CD4-positive, alpha-beta T cell treated with Interleukin-2 at 100 ng/mL for 4 hours (primary cell): Measurements from ENCODE around the gene AXIN1.
A peak's percentile ranks its signal among the peaks of the same experiment; 100 is the strongest.
"Not testable (repeated sequence)": the region's sequence is repeated elsewhere in the genome, so short reads cannot be mapped to it uniquely, and the experiment has no call there.

Experiments
- DNase-seq: peaks from one replicate; pipeline ENCODE4 v3.0.0-alpha.2; 2020; ENCODE audit warnings: low spot score

Gene AXIN1

GRCh38 chr16:352547-353403 is at the start of gene AXIN1:
AXIN1 (minus strand) TSS chr16:352723; CDS start chr16:347025, 5,698 bp downstream.
- peak; percentile 100 for DNase-seq

DNA sequence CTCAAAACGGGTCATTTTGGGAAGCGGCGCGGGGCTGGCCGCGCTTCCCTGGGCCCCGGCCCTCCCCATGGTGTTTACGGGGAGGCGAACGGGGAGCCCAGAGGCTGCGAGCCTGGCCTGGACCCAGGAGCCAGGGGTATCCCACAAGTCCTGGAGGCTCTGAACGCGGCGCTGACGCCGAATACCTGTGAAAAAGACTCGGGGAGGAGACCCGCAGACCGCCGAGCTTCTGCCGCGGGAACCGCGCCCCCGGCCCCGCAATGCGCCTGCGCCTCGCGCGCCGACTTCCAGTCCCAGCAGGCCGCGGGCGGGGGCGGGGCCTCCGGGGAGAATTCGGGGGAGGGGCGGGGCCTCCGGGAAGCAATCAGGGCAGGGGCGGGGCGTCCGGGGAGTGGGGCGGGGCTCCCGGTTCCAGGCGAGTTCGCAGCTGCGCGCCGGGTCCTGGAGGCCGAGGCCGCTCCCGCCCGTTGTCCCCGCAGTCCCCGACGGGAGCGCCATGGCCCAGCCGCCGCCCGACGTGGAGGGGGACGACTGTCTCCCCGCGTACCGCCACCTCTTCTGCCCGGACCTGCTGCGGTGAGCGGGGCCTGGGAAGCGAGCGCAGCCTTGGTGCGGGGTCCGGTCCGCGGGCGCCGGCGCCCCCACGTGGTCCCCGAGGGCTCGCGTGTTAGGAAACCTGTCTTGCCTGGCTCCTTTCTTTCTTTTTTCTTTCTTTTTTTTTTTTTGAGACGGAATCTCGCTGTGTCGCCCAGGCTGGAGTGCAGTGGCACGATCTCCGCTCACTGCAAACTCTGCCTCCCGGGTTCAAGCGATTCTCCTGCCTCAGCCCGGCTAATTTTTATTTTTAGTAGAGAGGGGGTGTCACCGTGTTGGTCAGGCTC is 49.2 kb upstream of the AXIN1 start, which contains the start of gene DECR2:
Gene DECR2 (plus strand): TSS at position 418 of the 881 bp plus-strand sequence. CDS start 79 bp downstream, at position 497.
- peak; percentile 95 for DNase-seq

DNA sequence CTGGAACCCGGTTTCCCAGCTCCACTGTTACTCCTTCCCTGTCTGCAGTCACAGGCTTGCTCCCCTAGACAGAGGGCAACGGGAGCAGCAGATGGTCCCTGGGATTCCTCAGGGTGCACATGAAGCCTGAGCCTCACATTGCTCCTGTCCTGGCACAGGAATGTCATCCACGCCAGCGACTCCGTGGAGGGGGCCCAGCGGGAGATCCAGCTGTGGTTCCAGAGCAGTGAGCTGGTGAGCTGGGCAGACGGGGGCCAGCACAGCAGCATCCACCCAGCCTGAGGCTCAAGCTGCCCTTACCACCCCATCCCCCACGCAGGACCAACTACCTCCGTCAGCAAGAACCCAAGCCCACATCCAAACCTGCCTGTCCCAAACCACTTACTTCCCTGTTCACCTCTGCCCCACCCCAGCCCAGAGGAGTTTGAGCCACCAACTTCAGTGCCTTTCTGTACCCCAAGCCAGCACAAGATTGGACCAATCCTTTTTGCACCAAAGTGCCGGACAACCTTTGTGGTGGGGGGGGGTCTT is 47.6 kb upstream of the AXIN1 start:
- no peak for DNase-seq

DNA sequence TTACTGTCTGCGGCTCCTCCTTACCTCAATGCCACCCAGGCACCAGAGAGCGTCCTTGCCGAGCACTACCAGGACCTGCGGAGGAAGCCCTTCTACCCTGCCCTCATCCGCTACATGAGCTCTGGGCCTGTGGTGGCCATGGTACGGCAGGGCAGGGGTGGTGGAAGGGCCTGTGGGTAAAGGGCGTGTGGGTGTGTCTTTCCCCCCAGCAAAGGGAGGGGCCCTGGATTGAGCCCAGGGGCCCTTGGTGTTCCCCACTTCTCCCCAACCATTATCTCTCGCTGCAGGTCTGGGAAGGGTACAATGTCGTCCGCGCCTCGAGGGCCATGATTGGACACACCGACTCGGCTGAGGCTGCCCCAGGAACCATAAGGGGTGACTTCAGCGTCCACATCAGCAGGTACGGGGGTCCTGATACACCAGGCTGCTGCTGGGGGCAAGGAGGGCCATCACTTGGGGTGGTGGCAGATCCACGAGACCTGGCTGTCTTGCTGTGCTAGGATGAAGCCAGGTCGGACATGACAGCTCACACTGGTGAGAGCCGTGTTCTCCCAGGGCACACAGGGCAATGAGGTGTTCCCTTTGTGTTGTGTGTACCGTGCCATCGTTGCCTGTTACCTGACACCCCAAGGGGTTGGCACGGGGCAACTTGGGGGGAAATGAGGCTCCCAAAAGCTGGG is 47.0 kb upstream of the AXIN1 start:
- no peak for DNase-seq

- no peak for DNase-seq
Measured at GRCh38 chr16:398561-399339, 46.2 kb upstream of the AXIN1 start.

DNA sequence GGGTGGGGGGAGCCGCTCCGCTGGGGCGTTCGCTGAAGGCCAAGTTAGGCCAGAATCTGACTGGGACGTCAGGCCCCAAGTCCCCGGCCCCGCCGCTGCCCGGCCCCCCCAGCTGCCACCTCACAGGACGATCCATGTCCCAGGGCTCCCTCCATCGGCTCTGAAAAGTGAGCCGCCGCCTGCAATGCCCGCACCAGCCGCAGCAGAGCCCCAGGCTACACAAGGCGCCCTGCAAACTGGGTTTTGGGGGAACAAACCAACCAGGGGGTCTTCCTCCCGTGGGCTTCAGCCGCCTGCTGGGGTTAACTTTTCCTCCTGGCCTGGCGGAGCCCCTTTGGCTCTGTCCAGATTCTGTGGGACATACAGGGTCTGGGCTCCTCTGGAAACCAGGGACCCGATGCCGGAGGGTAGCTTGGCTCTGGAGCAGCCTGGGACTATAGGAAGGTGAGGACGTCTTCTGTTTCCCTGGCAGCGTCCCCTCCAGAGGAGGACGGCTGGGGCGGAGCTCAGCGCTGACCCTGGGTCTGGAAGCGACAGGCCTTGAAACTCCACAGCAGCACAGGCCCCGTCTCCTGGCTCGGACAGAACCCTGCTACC is 45.3 kb upstream of the AXIN1 start:
- no peak for DNase-seq

DNA sequence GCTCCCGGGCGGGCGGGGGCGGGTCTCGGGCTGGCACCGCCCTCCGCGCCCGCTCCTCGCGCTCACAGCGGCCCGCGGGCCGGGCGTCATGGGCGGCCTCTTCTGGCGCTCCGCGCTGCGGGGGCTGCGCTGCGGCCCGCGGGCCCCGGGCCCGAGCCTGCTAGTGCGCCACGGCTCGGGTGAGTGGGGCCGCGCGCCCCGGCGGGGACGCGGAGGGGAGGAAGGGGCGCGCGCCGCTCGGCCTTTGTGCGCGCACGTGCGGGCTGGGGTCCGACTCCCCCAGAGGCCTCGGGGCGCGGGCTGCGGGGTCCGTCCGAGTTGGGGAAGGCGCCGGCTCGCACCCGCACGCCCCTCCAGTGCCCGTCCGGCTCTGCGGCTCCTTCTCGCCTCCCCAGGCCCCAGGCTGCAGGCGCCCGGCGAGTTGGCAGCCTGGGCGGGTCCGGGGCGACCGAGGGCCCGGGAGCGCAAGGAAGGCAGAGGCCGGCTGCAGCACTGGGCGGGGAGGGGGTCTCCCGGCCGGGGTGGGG is 44.7 kb upstream of the AXIN1 start, which contains the start of gene NME4:
Gene NME4 (plus strand): TSS at position 65 of the 527 bp plus-strand sequence. CDS start 24 bp downstream, at position 89.
- DNase-seq: no peak

GRCh38 chr16:396605-397004 is 44.1 kb upstream of the AXIN1 start:
- no peak for DNase-seq

- no peak for DNase-seq
Measured at GRCh38 chr16:396199-396598, 43.7 kb upstream of the AXIN1 start.

DNA sequence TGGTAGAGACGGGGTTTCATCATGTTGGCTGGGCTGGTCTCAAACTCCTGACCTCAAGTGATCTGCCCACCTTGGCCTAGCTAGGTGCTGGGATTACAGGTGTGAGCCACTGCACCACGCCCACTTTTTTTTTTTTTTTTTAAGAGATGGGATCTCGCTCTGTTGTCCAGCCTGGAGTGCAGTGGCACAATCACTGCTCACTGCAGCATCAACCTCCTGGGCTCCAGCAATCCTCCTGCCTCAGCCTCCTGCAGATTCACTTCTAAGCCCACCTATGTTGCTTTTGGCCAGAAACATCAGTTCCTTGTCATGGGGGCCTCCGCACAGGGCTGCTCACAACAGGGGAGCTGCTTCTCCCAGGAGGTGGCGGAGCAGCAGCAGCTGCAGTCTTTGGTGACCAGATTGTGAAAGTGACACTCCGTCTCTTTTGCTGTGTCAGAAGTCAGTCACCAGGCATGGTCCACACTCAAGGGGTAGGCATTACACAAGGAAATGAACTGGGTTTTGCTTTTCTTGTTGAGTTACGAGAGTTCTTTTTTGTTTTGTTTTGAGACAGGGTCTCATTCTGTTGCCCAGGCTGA is 40.0 kb upstream of the AXIN1 start:
- no peak for DNase-seq

- peak; percentile 86 for DNase-seq
Measured at GRCh38 chr16:391885-392335, 39.4 kb upstream of the AXIN1 start.

DNA sequence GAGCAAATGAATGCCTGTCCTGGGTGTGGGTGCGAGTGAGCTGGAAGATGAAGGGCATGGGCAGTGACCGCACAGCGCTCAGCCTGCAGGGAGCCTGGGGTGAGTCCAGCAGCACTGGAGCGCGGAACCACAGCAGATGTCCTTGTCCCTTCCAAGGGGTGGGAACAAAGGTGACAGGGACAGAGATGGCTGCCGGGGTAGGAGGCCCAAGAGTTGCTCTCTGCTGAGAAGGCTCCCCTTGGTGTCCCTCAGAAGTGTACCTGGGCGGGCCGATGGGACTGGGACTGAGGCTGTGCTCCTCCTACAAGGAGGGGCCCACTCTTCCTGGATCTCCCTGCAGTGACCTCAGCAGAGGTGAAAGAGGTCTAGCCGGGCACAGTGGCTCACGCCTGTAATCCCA is 36.8 kb upstream of the AXIN1 start:
- no peak for DNase-seq

DNA sequence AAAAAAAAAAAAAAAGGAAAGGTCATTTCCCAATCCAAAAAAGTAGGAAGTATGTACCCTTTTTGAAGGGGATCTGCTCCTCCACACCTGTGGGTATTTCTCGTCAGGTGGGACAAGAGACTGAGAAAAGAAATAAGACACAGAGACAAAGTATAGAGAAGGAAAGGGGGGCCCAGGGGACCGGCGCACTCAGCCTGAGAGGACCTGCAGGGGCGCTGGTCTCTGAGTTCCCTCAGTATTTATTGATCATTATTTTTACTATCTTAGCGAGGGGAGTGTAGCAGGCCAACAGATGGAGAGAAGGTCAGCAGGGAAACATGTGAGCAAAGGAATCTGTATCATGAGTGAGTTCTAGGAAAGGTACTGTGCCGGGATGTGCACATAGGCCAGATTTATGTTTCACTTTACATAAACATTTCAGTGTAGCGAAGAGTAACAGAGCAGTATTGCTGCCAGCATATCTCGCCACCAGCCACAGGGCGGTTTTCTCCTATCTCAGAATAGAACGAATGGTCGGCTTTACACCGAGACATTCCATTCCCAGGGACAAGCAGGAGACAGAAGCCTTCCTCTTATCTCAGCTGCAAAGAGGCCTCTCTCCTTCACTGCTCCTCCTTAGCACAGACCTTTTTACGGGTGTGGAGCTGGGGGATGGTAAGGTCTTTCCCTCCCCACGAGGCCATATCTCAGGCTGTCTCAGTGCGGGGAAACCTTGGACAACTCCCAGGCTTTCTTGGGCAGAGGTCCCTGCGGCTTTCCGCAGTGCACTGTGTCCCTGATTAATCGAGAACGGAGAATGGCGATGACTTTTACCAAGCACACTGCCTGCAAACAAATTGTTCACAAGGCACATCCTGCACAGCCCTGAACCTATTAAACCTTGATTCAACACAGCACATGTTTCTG is 35.5 kb upstream of the AXIN1 start:
- DNase-seq: not testable (repeated sequence)

DNA sequence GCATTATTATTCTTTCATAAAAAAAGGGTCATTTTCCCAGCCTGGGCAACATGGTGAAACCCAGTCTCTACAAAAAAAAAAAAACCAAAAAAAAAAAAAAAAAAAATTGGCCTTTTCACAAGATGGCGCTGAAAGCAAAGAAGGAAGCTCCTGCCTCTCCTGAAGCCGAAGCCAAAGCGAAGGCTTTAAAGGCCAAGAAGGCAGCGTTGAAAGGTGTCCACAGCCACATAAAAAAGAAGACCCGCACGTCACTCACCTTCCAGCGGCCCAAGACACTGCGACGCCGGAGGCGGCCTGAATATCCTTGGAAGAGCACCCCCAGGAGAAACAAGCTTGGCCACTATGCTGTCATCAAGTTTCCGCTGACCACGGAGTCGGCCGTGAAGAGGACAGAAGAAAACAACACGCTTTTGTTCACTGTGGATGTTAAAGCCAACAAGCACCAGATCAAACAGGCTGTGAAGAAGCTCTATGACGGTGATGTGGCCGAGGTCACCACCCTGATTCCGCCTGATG is 34.2 kb upstream of the AXIN1 start:
- DNase-seq: no peak

DNA sequence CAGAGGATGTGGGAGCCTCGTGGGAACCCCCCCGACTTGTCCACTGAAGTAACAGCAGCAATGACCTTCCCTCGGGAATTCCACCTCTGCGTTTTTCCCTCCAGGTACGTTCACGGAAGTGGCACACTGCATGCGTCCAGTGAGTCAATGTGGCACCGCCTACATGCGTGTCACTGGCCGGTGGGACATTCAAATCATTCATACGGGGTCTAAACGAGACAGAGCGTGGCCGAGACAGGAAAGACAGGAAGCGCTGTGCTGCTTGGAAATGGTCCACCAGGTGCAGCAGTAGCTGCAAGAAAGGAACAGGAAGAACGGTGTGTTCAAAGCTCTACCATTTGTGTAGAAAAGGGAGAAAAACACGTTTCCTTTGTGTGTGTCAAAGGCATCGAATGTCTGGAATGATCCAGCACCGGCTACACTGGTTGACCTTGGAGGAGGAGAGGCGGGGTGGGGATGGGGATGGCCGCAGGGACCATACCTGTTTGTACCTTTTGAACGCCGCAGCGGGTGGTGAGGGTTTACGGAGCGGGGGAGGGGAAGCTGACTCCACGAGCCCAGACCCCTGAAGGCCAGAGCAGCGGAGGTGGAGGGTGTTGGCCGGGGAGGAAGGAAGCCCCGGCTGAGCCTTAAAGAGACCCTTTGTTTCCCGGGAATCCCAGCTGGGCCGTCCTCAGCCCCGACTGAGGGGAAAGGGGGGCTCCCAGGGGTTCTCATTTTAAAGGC is 31.0 kb upstream of the AXIN1 start:
- no peak for DNase-seq

DNA sequence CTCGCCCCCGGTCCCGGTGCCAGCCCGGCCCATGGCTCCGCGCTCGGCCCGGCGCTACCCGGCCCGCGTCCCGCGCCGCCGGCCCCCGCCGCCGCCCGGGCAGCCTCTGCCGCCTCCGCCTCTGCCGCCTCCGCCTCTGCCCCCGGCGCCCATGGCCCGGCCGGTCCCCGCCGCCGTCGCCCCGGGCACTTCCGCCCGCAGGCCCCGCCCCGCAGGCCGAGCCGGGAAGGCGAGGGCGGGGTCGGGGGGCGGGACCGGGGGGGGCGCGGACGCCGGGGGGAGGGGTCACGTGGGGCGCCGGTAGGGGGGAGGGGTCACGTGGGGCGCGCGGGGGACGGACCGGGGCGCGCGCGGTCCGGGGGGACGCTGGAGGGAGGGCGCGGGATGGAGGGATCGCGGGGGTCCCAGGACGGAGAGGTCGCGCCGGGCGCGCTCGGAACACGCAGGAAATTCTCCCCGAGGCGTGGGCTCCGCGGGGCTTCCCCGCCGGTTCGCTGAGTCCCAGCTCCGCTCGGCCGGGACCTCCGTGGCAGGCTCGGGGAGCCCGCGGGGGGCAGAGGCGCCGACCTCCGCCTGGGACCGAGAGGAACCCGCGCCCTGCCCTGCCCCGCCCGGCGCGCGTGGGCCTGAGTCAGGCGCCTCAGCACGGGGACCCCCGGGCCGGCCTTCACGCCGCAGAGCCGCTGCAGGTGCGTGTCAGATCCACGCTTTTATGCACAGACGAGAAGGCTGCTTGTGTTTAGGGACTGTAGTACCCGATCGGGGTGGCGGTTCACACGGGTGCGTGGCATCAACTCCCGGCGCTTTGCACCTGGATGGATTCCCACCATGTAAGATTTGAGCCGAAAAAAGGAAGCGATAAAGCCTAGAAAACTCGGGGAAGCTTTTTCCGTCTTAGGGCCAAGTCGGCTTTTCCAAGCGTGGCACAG is 29.5 kb upstream of the AXIN1 start, which contains the start of gene PGAP6:
Gene PGAP6 (minus strand): TSS at position 190 of the 929 bp plus-strand sequence. CDS start 157 bp downstream, at position 33.
- DNase-seq: peak; percentile 60
